ENCODE data around the gene P3H2.

DNA sequence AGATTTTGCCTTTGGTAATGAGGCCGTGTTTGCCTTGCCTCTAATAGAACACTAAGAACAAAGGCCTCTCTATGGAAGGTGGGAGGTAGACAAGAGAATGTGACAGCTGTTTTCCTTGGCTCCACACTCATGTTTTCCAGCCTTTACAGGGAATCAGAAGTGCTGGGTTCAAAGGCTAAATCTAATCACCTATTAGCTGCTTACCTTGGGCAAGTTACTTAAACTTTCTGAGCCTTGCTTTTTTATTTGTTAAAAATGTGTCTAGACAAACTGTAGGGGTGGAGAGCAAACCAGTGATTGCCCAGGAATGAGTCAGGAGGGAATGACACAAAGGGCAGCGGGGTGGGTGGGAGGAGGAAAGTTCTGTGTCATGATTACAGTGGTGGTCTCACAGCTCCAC, 179.0 kb downstream of the P3H2 start:
- TF ChIP-seq, protein P1, sequence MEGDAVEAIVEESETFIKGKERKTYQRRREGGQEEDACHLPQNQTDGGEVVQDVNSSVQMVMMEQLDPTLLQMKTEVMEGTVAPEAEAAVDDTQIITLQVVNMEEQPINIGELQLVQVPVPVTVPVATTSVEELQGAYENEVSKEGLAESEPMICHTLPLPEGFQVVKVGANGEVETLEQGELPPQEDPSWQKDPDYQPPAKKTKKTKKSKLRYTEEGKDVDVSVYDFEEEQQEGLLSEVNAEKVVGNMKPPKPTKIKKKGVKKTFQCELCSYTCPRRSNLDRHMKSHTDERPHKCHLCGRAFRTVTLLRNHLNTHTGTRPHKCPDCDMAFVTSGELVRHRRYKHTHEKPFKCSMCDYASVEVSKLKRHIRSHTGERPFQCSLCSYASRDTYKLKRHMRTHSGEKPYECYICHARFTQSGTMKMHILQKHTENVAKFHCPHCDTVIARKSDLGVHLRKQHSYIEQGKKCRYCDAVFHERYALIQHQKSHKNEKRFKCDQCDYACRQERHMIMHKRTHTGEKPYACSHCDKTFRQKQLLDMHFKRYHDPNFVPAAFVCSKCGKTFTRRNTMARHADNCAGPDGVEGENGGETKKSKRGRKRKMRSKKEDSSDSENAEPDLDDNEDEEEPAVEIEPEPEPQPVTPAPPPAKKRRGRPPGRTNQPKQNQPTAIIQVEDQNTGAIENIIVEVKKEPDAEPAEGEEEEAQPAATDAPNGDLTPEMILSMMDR (conservative IDR thresholded peaks at IDR 0.05; ENCODE audit: low read depth, low read length), result no peak
- TF ChIP-seq EZH2 (IDR thresholded peaks at IDR 0.05; ENCODE audit: borderline replicate concordance, low read depth, low read length, poor library complexity, severe bottlenecking), result no peak

Data from A673 (cell line).